H9 (cell line): ENCODE data around the gene RANGRF. TPM values are rescaled to one million over a fixed set of nuclear protein-coding genes. Genes with fewer than 3 reads are reported as not detected.

ENCODE experiments used
- DNase-seq: peaks from one replicate; pipeline ENCODE4 v3.0.0-alpha.2; 2017
- H2AFZ ChIP-seq: one replicate; pipeline ENCODE4 v1.6.1; 2013; ENCODE audit warnings: mild to moderate bottlenecking, low read length, control low read depth, moderate library complexity
- H2AK5ac ChIP-seq: 2 replicates; pipeline ENCODE4 v1.6.1; 2013; ENCODE audit warnings: low read length, control low read depth, mixed read lengths; ENCODE audit not compliant: insufficient read length
- H2BK120ac ChIP-seq: one replicate; pipeline ENCODE4 v1.6.1; 2013; ENCODE audit warnings: low read depth, mild to moderate bottlenecking, low read length, control low read depth, inconsistent platforms; ENCODE audit not compliant: poor library complexity, severe bottlenecking
- H2BK12ac ChIP-seq: 2 replicates; pipeline ENCODE4 v1.6.1; 2013; ENCODE audit warnings: low read length, control low read depth, mixed read lengths, low read depth; ENCODE audit not compliant: insufficient read length
- H2BK15ac ChIP-seq: 2 replicates; pipeline ENCODE4 v1.6.1; 2013; ENCODE audit warnings: low read depth, low read length, control low read depth
- H2BK20ac ChIP-seq: one replicate; pipeline ENCODE4 v1.6.1; 2013; ENCODE audit warnings: low read depth, mild to moderate bottlenecking, low read length, control low read depth, inconsistent platforms; ENCODE audit not compliant: poor library complexity, severe bottlenecking
- H2BK5ac ChIP-seq: 2 replicates; pipeline ENCODE4 v1.6.1; 2013; ENCODE audit warnings: low read length, control low read depth, mixed read lengths; ENCODE audit not compliant: insufficient read length
- H3K14ac ChIP-seq: 2 replicates; pipeline ENCODE4 v1.6.1; 2013; ENCODE audit warnings: low read length, control low read depth; ENCODE audit not compliant: insufficient read depth
- H3K18ac ChIP-seq: 2 replicates; pipeline ENCODE4 v1.6.1; 2013; ENCODE audit warnings: low read depth, mild to moderate bottlenecking, mixed read lengths, low read length, control low read depth; ENCODE audit not compliant: insufficient read length
- H3K23ac ChIP-seq: 2 replicates; pipeline ENCODE4 v1.6.1; 2013; ENCODE audit warnings: low read length, control low read depth, mixed read lengths, low read depth; ENCODE audit not compliant: insufficient read length
- H3K23me2 ChIP-seq: 2 replicates; pipeline ENCODE4 v1.6.1; 2013; ENCODE audit warnings: low read depth, mild to moderate bottlenecking, mixed read lengths, low read length, control low read depth; ENCODE audit not compliant: insufficient read length, poor library complexity, severe bottlenecking
- H3K27ac ChIP-seq: 2 replicates; pipeline ENCODE4 v1.5.1; 2013; ENCODE audit warnings: low read length, control low read depth, mixed read lengths, low read depth; ENCODE audit not compliant: insufficient read length
- H3K27me3 ChIP-seq: 2 replicates; pipeline ENCODE4 v1.6.1; 2013; ENCODE audit warnings: low read length, control low read depth, inconsistent platforms; ENCODE audit not compliant: insufficient read depth
- H3K4ac ChIP-seq: 2 replicates; pipeline ENCODE4 v1.6.1; 2013; ENCODE audit warnings: low read depth, mild to moderate bottlenecking, control low read depth, inconsistent platforms, low read length, moderate library complexity
- H3K4me1 ChIP-seq: 2 replicates; pipeline ENCODE4 v1.6.1; 2013; ENCODE audit warnings: low read length, control low read depth, inconsistent platforms; ENCODE audit not compliant: insufficient read depth
- H3K4me2 ChIP-seq: 2 replicates; pipeline ENCODE4 v1.6.1; 2013; ENCODE audit warnings: low read length, control low read depth, mixed read lengths; ENCODE audit not compliant: insufficient read length, insufficient read depth
- H3K56ac ChIP-seq: 2 replicates; pipeline ENCODE4 v1.6.1; 2013; ENCODE audit warnings: low read depth, mild to moderate bottlenecking, mixed read lengths, low read length, control low read depth; ENCODE audit not compliant: insufficient read length
- H3K79me1 ChIP-seq: 2 replicates; pipeline ENCODE4 v1.6.1; 2013; ENCODE audit warnings: low read depth, mild to moderate bottlenecking, moderate library complexity, low read length, control low read depth, inconsistent platforms; ENCODE audit not compliant: insufficient read depth, poor library complexity, severe bottlenecking
- H3K79me2 ChIP-seq: 2 replicates; pipeline ENCODE4 v1.6.1; 2013; ENCODE audit warnings: low read length, control low read depth, inconsistent platforms; ENCODE audit not compliant: insufficient read depth
- H3K9ac ChIP-seq: 2 replicates; pipeline ENCODE4 v1.6.1; 2013; ENCODE audit warnings: low read length, control low read depth, mixed read lengths; ENCODE audit not compliant: insufficient read length; ENCODE audit errors: extremely low read depth
- H3K9me3 ChIP-seq: one replicate; pipeline ENCODE4 v1.6.1; 2013; ENCODE audit warnings: low read depth, low read length, inconsistent platforms; ENCODE audit not compliant: control insufficient read depth
- H3T11ph ChIP-seq: one replicate; pipeline ENCODE4 v1.6.1; 2013; ENCODE audit warnings: mild to moderate bottlenecking, low read length, control low read depth, inconsistent platforms
- H4K20me1 ChIP-seq: one replicate; pipeline ENCODE4 v1.6.1; 2013; ENCODE audit not compliant: control insufficient read depth, insufficient read length, insufficient read depth
- H4K5ac ChIP-seq: 2 replicates; pipeline ENCODE4 v1.6.1; 2013; ENCODE audit warnings: low read depth, mild to moderate bottlenecking, mixed read lengths, low read length, control low read depth; ENCODE audit not compliant: insufficient read length
- H4K8ac ChIP-seq: replicated peaks from 2 replicates; pipeline ENCODE4 v1.6.1; 2013; ENCODE audit warnings: low read length, control low read depth, mixed read lengths, low read depth; ENCODE audit not compliant: insufficient read length
- H4K91ac ChIP-seq: 2 replicates; pipeline ENCODE4 v1.6.1; 2013; ENCODE audit warnings: low read depth, mild to moderate bottlenecking, moderate library complexity, mixed read lengths, low read length, control low read depth; ENCODE audit not compliant: insufficient read length
- H3K27ac Mint-ChIP-seq, 3 experiments: 2 replicates in 2 of 3; 3 replicates in 1 of 3; pipeline ENCODE4 v1.8.0; 2020 to 2021; ENCODE audit warnings: mixed read lengths in 3 of 3, mild to moderate bottlenecking in 1 of 3, moderate library complexity in 1 of 3
- H3K27me3 Mint-ChIP-seq: 2 replicates; pipeline ENCODE4 v1.8.0; 2021; ENCODE audit warnings: low read depth, mild to moderate bottlenecking, moderate library complexity, mixed read lengths
- H3K36me3 Mint-ChIP-seq, 3 experiments: 2 replicates in 2 of 3; 3 replicates in 1 of 3; pipeline ENCODE4 v1.8.0; 2020 to 2021; ENCODE audit warnings: low read depth in 3 of 3, mixed read lengths in 3 of 3; ENCODE audit not compliant: insufficient read depth in 1 of 3
- H3K4me1 Mint-ChIP-seq, 2 experiments: 2 replicates each; pipeline ENCODE4 v1.8.0; 2020; ENCODE audit warnings: mixed read lengths in 2 of 2
- H3K4me3 Mint-ChIP-seq, 2 experiments: 2 replicates in 1 of 2; 3 replicates in 1 of 2; pipeline ENCODE4 v1.8.0; 2020 to 2021; ENCODE audit warnings: mild to moderate bottlenecking in 2 of 2, mixed read lengths in 2 of 2, moderate library complexity in 1 of 2
- H3K9me3 Mint-ChIP-seq, 2 experiments: 2 replicates in 1 of 2; 3 replicates in 1 of 2; pipeline ENCODE4 v1.8.0; 2020; ENCODE audit warnings: mild to moderate bottlenecking in 2 of 2, mixed read lengths in 2 of 2, moderate library complexity in 1 of 2
- WGBS: extraction: QIAGEN DNeasy Blood & Tissue Kit; methylation state at CpG from one replicate; pipeline ENCODE4 v1.1.7; 2013; ENCODE audit warnings: missing lambda C conversion rate, low lambda C conversion rate, mixed read lengths; ENCODE audit not compliant: insufficient read length; ENCODE audit errors: extremely low coverage; 5-methylcytosine and 5-hydroxymethylcytosine counted together
- total RNA-seq: library from RNA; stranded (reverse); gene quantifications from 2 replicates; pipeline ENCODE4 v1.2.1, GENCODE V29; 2021
- TF ChIP-seq, protein P1 (sequence below): fragments of 200-600 bp; sonication (generic); conservative IDR thresholded peaks from 3 replicates; pipeline ENCODE4 v1.8.0; 2021; ENCODE audit warnings: antibody characterized with exemption, mild to moderate bottlenecking

The RANGRF gene
- total RNA-seq, 1 experiment from 2014 or later: 36.9 TPM

DNA sequence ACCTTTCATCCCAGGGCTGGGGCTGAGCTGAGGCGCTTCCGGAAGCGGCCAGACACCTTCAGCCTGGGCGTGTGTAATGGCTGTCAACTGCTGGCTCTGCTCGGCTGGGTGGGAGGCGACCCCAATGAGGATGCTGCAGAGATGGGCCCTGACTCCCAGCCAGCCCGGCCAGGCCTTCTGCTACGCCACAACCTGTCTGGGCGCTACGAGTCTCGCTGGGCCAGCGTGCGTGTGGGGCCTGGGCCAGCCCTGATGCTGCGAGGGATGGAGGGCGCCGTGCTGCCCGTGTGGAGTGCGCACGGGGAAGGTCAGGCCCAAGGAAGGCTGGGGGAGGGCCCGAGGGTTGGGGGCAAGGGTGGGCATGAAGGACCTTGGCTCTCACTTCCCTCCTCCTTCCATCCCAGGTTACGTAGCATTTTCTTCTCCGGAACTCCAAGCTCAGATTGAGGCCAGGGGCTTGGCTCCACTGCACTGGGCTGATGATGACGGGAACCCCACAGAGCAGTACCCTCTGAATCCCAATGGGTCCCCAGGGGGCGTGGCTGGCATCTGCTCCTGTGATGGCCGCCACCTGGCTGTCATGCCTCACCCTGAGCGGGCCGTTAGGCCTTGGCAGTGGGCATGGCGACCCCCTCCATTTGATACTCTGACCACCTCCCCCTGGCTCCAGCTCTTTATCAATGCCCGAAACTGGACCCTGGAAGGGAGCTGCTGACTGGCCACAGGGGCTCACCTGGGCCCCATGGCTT lies 19.7 kb upstream of the RANGRF start:
- H3K56ac ChIP-seq: no peak overlapping the region
- no peak overlapping the region for H4K5ac ChIP-seq
- no peaks in the 10 kb centered on the region for H3K79me2 ChIP-seq
- H3K23ac ChIP-seq: no peak overlapping the region
- Mint-ChIP-seq H3K9me3 (no peaks in the 10 kb centered on the region), H3K27me3 (no peaks in the 10 kb centered on the region), H3K4me1 (no peaks in the 10 kb centered on the region), H3K27ac (no peak overlapping the region), H3K4me3 (no peak overlapping the region), H3K36me3 (peaks cover 48 to 74% (median 72%) of the 10 kb centered on the region in 3 experiments)
- no peak overlapping the region for H3K9ac ChIP-seq
- no peak overlapping the region for H2AFZ ChIP-seq
- H3K14ac ChIP-seq: no peak overlapping the region
- no peaks in the 10 kb centered on the region for H3K79me1 ChIP-seq
- no peaks in the 10 kb centered on the region for H4K20me1 ChIP-seq
- no peak for DNase-seq
- no peak overlapping the region for H4K91ac ChIP-seq
- H3K18ac ChIP-seq: no peak overlapping the region
- no peak overlapping the region for H2BK120ac ChIP-seq
- H3K4me1 ChIP-seq: no peaks in the 10 kb centered on the region
- H3K23me2 ChIP-seq: no peaks in the 10 kb centered on the region
- TF ChIP-seq, protein P1, sequence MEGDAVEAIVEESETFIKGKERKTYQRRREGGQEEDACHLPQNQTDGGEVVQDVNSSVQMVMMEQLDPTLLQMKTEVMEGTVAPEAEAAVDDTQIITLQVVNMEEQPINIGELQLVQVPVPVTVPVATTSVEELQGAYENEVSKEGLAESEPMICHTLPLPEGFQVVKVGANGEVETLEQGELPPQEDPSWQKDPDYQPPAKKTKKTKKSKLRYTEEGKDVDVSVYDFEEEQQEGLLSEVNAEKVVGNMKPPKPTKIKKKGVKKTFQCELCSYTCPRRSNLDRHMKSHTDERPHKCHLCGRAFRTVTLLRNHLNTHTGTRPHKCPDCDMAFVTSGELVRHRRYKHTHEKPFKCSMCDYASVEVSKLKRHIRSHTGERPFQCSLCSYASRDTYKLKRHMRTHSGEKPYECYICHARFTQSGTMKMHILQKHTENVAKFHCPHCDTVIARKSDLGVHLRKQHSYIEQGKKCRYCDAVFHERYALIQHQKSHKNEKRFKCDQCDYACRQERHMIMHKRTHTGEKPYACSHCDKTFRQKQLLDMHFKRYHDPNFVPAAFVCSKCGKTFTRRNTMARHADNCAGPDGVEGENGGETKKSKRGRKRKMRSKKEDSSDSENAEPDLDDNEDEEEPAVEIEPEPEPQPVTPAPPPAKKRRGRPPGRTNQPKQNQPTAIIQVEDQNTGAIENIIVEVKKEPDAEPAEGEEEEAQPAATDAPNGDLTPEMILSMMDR: no peak
- no peaks in the 10 kb centered on the region for H3K27me3 ChIP-seq
- H2AK5ac ChIP-seq: no peak overlapping the region
- no peak overlapping the region for H3K4me2 ChIP-seq
- H4K8ac ChIP-seq: no peak overlapping the region
- H2BK20ac ChIP-seq: no peak overlapping the region
- H3K4ac ChIP-seq: no peak overlapping the region
- H3K27ac ChIP-seq: no peak overlapping the region
- H3T11ph ChIP-seq: no peak overlapping the region
- WGBS: no CpG with 5 or more reads among the region's 29 CpGs
- no peaks in the 10 kb centered on the region for H3K9me3 ChIP-seq
- H2BK5ac ChIP-seq: no peak overlapping the region
- no peak overlapping the region for H2BK12ac ChIP-seq
- no peak overlapping the region for H2BK15ac ChIP-seq
